GM18519 (cell line): ENCODE results near the gene LRIT2.

Source experiments
- ATAC-seq: cut with Tn5 transposase; IDR thresholded peaks from one replicate; pipeline ENCODE4 v1.9.1; 2021; ENCODE audit warnings: mild to moderate bottlenecking, moderate library complexity; ENCODE audit not compliant: unreplicated experiment, low FRiP score

Gene LRIT2, protein sequence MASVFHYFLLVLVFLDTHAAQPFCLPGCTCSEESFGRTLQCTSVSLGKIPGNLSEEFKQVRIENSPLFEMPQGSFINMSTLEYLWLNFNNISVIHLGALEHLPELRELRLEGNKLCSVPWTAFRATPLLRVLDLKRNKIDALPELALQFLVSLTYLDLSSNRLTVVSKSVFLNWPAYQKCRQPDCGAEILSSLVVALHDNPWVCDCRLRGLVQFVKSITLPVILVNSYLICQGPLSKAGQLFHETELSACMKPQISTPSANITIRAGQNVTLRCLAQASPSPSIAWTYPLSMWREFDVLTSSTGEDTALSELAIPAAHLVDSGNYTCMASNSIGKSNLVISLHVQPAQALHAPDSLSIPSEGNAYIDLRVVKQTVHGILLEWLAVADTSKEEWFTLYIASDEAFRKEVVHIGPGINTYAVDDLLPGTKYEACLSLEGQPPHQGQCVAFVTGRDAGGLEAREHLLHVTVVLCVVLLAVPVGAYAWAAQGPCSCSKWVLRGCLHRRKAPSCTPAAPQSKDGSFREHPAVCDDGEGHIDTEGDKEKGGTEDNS

DNA sequence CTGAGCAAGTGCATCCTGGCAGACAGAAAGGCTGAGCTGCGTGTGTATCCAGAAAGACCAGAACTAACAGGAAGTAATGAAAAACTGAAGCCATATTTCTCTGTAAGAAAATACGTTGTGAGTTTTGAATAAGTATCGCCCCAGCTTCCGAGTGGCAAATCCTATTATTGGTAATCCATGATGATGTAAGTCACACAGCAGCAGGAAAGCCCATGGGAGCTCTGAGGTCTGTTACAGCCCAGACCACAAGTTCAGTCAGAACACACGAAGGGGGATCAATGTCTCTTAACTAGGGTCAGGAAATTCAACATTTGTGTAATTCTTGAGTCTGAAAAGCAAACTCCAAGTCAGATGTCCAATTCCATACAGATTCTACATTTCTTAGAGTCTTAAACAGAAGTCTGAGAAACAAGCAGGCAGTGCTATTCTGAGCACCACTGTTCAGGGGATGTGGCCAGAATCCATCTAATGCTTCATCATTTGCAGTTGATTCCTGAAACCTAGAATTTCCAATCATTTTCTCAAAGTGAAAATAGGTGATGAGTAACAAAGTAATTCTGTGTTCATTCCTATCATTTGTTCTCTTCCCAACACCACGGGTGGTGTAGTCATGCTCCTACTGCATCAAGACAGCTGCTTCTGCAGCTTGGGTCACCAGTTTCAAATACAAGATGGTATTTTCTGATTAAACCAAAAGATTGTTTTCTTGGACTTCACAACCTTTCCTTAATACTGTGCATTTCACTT, at the start of gene LRIT2:
Gene LRIT2 (minus strand): TSS at position 118 of the 747 bp plus-strand sequence. CDS start 24 bp downstream, at position 94.
- no peak for ATAC-seq

DNA sequence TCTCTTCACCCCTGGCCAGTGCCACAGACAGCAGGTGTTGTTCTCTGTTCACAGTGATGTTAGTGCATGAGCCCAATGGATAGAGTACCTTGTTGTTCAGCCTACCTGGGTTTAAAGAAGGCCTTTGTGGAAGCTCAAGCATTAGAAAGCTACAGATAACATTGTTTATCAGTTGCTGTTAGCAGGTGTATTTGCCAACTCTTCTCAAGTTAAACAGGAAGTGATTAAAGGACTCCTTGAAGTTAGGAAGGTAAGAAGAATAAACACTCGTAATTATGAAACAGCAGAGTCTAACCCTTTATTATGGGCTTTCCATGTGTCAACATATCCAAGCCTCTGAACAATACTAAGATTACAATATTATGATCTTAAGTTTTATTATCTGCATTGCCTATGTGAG, 45.4 kb upstream of the LRIT2 start:
- no peak for ATAC-seq

DNA sequence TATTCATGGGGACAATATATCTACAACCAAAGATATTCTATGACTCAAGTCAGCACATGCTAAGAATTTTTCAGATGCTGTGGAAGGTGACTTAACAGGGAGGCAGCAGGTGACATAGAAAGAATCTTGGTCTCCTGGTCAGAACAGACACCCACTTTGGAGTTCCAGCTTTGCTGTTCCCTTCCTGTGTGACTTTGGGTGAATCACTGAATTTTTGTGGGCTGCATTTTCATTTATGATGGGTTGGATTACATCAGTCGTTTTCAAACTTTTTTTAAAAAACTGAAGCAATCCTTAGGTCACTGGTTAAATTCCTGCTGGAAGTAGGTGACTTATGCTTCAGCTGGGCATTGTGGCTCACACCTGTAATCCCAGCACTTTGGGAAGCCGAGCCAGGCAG, 44.4 kb upstream of the LRIT2 start:
- ATAC-seq, result no peak

DNA sequence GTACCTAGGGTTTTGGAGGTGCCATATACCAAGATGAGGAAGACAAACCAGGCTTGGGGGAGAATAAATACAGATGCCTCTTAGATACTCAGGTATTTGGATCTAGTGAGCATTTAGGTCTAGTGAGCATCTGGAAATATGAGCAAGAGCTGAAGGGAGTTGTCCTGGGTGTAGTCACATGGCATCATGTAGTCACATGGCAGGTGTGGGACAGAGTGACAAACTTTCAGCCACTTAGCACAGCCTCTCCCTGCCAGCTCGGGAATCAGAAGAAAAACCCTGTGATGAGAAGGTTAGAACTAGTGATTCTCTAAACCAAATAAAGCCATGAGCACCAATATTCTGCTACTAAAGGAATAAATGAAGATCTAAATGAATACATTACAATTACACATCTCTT, 43.8 kb upstream of the LRIT2 start:
- no peak for ATAC-seq

DNA sequence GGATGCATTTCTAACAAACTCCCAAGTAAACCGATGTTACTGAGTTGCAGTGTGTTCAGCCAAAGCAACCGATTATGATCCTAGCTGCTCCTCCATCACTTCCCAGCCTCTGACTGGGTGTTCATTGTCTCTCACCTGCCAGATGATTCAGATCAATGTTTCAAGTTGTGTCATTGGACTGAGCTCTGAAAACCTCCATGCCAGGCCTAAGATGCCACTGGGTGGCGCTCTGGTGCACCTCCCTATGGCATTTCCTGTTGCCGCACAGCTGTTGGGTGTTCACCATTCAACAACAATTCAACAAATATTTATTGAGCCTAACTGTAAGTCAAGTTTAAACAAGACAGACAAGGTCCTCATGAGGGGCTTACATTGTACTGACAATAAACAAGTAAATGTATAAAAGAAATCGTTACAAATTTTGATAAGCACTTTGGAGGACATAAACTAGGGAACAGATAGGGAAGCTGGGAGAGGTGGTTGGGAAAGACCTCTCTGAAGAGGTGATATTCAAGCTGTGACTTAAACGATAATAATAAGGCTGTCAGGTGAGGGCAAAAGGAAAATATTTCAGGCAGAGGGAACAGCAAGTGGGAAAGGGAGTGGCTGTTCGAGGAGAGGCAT, 42.3 kb upstream of the LRIT2 start:
- no peak for ATAC-seq

DNA sequence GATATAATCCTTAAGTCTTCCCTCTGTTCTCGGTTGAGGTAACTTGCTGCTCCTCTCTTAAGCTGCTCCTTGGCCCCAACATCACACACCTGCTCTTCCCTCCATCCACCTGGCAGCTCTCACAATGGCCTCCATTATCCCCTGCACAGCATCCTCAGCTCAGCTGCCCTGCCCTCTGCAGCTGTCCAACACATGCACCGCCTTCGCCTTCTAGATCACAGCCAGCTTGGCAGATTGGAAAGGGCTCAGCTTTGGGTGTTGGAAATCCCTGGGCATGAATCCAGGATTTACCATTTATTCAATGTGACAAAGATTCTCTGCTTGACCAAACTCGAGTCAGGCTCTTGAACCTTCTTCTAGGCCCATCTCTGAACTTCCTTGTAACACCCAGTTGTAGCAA, 40.1 kb upstream of the LRIT2 start:
- ATAC-seq, result no peak

DNA sequence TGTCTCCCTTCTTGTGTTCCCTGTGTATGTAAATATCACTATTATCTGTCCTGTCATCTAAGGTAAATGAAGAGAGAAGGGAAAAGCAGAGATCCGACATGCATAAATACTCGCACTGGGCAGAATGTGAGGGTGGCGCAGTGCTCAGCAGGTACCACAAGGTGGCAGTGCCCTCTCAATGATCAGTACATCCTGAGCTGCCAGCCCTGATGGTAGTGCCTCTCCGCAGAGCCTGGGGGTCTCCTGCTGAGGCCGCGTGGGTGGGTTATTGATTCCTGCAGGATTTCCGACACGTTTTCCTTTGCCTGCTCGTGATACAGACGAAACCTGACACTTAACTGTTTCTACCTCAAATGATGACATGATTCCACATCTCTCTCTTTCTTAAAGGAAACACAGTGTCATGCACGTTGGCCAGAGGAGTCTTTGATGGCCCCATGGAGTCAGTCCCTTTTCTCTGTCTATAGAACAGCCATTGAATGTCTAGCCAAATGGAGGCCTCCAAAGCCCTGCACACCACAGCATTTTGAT, 39.3 kb upstream of the LRIT2 start:
- peak; percentile 86 for ATAC-seq

DNA sequence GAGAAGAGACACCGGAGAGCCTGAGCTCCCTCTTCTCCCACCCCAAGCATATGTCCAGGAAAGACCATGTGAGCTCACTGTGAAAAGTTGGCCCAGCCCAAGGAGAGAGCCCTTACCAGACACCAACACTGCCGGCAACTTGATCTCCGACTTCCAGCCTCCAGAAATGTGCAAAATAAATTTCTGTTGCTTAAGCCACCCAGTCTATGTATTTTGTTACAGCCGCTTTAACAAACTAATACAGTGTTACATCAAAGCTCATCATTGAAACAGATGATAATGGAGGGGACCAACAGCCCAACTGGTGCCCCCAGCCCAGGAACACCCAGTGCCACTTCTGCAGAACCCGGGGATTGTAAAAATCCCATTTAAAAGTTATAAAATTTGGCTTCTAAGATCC, 38.4 kb upstream of the LRIT2 start:
- ATAC-seq, result no peak

DNA sequence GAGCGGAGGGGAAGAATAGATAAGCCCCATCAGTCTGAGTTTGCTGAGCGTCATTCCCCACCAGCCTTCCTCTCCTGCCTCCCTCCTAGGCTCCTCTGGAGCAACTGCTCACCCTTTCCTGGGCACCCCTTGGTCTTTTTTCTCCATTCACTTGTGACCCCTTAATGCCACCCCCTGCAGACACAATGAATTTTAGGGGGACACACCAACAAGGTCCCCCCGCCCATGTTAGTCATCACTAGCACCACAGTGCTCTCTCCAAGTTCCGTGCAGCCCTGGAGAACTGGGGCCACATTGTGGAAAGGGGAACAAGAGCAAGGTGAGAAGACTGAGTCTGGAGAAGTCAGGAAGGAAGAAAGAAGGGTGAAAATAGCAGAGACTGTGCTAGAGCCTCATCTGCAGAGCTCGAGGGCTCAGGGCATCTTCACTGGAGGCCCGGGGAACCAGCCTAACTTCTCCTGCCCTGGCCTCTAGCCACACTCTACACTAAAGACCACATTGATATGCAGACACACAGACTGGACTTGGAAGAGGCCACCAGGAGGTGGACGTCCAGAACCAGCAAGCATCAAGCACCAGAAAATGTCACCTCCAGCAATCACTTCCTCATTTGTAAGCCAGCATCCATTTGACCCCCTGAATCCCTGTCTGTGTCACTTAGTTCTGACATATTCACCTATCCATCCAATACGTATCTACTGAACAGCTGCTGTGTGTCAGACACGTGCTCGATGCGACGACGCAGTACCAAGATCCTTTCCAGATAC, 37.0 kb upstream of the LRIT2 start:
- no peak for ATAC-seq

DNA sequence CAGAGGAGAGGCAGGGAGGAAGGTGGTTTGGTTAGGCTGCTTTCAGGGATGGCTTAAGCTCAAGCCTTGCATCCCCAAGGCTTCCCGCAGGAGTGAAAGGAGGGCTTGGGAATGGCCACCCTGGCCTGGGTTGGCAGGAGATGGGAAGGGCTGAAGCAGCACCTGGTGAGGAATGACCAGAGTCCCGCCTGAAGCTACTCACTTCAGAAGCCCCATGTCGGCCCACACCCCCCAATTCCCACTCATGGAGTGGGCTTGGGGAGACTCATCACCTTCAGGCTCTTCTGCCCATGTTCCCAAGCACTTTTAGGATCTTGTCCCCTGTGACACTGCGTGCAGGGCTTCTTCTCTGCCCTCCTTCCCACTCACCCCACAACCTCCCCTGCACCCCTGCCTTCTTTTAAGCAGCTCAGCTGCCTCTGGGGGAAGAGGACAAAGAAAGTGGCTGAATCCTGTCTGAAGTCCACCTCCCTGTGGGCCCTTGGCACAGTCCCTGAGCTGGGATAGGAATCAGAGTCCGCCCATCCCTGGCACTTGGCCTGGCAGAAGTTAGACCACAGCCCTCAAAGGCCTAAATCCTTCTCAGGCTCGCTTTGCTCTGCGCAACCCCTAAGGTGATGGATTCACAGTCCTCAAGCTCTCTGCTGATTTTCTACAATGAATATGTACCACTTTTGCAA, 36.0 kb upstream of the LRIT2 start:
- ATAC-seq, result no peak

DNA sequence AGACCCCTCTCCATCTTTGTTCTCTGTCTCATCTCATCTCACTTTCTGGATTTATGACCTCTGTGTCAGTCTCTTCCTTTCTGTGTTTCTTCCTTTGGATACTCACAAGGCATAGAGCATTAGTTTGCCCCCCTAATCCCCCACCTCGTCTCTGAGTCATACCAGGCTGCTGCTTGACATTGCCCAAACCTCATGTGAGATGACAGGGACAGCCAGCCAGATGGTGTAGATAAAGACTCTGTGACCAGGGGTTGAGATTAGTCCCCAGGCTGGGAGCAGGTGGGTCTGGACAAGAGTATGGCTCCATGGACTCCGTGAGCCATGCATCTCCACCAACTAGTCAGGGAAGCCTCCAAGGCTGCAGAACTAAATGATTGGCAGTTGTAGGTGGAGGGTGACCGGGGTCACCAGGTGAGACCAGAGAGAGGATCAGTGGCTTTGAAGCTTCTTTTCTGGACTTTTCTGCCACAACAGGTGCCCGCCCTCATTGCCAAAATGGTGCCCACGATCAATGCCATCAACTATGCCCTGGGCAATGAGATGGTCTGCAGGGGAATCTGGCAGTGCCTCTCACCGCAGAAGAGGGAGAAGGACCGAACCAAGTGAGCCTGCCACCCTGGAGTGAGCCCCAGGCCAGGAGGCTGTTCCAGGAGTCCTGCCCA, 32.8 kb upstream of the LRIT2 start:
- no peak for ATAC-seq

DNA sequence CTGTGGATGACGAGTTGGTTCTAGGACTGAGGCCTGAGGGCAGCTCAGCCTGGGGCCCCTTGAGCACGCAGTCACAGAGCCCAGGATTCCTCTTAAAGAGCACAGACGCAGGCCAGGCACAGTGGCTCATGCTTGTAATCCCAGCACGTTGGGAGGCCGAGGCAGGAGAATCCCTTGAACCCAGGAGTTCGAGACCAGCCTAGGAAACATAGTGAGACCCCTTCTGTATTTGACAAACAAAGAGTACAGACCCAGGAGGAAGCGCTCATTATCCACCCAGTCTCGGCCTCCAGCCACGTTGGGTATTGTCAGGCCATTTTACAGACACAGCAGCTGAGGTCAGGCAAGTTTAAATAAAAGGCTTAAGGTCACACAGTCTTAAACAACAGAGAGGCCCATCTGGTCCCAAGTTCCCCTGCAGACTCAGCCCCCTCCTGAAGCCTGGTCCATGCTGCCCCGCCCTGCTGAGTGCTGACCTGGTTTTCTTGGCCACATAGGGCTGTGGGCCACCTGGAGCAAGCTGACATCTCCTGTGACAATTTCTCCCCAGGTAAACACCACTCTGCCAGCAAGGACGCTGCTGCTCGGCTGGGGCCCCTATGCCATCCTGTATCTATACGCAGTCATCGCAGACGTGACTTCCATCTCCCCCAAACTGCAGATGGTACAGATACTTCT, 32.1 kb upstream of the LRIT2 start:
- no peak for ATAC-seq

DNA sequence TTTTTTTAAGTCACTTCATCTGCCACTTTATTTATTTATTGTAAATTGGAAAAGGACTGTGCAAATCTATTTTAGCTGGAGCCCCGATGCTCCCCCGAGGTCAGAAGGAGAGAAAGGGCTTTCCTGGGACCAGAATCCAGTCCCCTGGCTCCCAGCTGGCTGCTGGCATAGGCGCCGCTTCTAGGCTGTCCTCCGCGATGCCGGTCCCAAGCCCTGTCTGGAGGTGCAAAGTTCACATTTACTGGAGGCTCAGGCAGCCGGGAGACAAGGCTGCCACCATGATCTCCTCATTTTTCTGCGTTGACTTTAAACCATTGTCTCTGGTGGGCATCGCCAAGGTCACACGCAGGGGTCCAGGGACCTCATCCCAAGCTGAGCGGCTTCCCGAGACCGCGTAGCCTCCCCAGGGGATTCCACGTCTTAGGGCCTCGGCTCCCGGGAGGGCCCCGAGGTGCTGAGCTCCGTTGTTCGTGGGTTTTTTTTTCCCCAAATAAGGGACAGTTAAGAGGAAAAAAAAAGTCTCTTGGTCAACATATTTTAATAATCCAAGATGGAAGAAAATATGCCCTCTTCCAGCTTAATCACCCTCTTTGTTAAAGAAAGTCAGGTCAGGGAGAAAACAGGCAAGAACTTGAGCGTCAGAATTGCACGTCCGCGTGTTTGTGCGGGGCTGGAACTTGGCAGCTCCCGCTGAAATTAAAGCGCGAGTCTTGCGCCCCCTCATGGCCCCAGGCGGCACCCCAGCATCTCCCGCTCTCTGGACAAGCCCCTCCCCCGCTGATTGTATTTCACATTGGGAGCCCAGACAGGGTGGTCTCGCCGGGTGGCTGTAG, 31.4 kb upstream of the LRIT2 start:
- ATAC-seq, result no peak

DNA sequence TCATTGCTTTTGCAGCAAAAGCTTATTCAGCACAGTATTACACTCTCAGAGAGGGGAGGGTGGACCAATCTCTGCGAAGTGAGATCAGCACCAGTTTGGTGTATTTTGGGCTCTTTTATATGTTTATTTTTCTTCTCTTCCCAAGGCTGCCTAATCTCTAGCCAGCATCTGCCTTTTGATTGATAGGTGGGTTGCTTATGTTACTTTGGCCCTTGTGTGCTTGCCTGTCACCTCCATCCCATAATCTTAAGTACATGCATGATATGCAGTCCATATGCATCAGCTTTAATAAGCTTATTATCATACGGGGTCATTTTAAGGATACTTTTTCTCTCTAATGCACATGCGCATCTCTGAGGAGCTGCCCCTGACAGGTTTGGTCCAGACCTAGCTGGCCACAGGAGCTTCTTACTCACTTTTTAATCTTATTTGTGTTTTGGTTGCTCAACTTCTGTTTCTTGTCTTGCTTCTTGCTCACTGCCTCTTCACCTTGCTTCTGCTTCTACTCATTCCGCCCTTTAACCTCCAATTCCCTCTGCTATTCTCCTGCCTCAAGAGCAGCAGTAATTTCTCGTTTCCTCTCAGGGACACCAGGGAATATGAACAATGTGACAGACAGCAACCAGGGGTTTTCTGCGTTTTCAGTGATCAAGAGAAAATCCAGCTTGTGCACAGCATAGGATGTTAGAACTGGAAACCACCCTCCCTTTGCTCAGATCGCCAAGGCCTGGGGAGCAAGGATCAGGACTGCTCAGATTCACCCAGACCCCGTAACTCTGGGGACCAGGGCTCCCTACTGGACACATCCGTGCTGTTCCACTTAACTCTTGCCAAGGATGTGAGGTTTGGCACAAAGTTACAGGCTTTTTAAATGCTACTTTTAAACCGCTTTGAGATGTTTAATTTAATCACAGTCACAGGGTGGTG, 29.5 kb upstream of the LRIT2 start:
- no peak for ATAC-seq

DNA sequence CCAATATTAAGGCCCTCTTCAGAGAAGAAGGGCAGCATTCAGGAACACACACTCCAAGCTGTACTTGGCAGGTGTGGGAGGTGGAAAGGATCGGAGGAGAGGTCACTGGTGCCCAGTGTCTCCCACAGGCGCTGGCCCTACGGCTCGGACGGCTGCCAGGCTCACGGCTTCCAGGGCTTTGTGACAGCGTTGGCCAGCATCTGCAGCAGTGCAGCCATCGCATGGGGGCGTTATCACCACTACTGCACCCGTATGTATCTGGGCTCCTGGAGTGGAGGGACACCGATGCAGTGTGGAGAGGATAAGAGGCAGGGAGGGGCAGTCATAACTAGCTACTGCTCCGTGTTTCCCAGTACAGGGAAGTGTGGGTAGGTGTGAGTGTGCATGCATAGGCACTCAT, 23.4 kb upstream of the LRIT2 start:
- ATAC-seq, result no peak

DNA sequence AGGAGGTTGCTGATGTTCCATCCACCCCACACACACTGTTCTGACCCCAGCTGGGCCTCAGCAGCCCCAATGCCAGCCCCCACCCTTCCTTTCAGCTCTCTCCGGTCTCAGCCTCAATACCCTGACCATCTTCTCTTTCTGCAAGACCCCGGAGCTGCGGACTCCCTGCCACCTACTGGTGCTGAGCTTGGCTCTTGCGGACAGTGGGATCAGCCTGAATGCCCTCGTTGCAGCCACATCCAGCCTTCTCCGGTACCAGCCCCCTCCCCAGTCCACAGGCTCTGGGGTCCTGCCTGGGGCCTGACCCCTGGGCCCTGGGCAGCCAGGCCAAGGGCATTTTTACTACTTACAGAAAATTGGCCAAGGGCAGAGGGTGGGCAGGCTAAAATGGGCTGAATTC, 22.2 kb upstream of the LRIT2 start:
- no peak for ATAC-seq
